Measurements from ENCODE around the gene TECPR1. TPM values are rescaled to one million over a fixed set of nuclear protein-coding genes. Genes with fewer than 3 reads are reported as not detected.

TECPR1 gene
- total and polyA plus RNA-seq, 3 donors from 2014 or later, result 13.5 to 24.6 (median 18.5) TPM

GRCh38 chr7:98283887-98284222 is 31.8 kb upstream of the TECPR1 start:
- no peaks in the 10 kb centered on the region for H3K9me3 ChIP-seq
- no peaks in the 10 kb centered on the region for H3K27me3 ChIP-seq
- DNase-seq, result no peak
- H3K4me1 ChIP-seq, result peaks cover 53% of the 10 kb centered on the region
- no peaks in the 10 kb centered on the region for H3K36me3 ChIP-seq (ENCODE audit: low read depth, missing control alignments)
- intact Hi-C loops (cut with DNase I; ENCODE audit: low total_unique reads), result no loop called here
- TF ChIP-seq POLR2A (IDR thresholded peaks at IDR 0.05) (no peak), CTCF (IDR thresholded peaks at IDR 0.05) (no peak)
- 76 to 80% methylated on average over 4 to 8 of the region's 8 CpGs for WGBS, 2 donors
- H3K4me3 ChIP-seq, result peak overlapping the region in 1 of 2 donors; percentile 100
- H3K27ac ChIP-seq, result peak overlapping the region; percentile 94 to 97

- no peaks in the 10 kb centered on the region for H3K9me3 ChIP-seq
- 53 to 63% methylated on average over 11 to 19 of the region's 19 CpGs for WGBS, 2 donors
- no peaks in the 10 kb centered on the region for H3K27me3 ChIP-seq
- TF ChIP-seq POLR2A (IDR thresholded peaks at IDR 0.05) (no peak), CTCF (IDR thresholded peaks at IDR 0.05) (no peak)
- intact Hi-C loops (cut with DNase I; ENCODE audit: low total_unique reads), result no loop called here
- DNase-seq, result peak; percentile 36
- peaks cover 53% of the 10 kb centered on the region for H3K4me1 ChIP-seq
- H3K4me3 ChIP-seq, result peak overlapping the region; percentile 92 to 100
- no peaks in the 10 kb centered on the region for H3K36me3 ChIP-seq (ENCODE audit: low read depth, missing control alignments)
- peak overlapping the region; percentile 94 to 97 for H3K27ac ChIP-seq
These were observed 31.3 kb upstream of the TECPR1 start for GRCh38 chr7:98283127-98283886.

GRCh38 chr7:98282703-98283102 is 30.7 kb upstream of the TECPR1 start:
- H3K27ac ChIP-seq, result peak overlapping the region; percentile 94 to 97
- H3K4me1 ChIP-seq, result peaks cover 52% of the 10 kb centered on the region
- TF ChIP-seq POLR2A (IDR thresholded peaks at IDR 0.05) (no peak), CTCF (IDR thresholded peaks at IDR 0.05) (no peak)
- peak overlapping the region; percentile 92 to 100 for H3K4me3 ChIP-seq
- intact Hi-C loops (cut with DNase I; ENCODE audit: low total_unique reads), result no loop called here
- no peaks in the 10 kb centered on the region for H3K27me3 ChIP-seq
- no peaks in the 10 kb centered on the region for H3K36me3 ChIP-seq (ENCODE audit: low read depth, missing control alignments)
- no peak for DNase-seq
- 20 to 30% methylated on average over 16 of the region's 16 CpGs for WGBS, 2 donors
- no peaks in the 10 kb centered on the region for H3K9me3 ChIP-seq

GRCh38 chr7:98281757-98282606 is 29.9 kb upstream of the TECPR1 start:
- H3K27ac ChIP-seq, result peak overlapping the region; percentile 94 to 97
- H3K27me3 ChIP-seq, result no peaks in the 10 kb centered on the region
- H3K36me3 ChIP-seq (ENCODE audit: low read depth, missing control alignments), result no peaks in the 10 kb centered on the region
- H3K4me3 ChIP-seq, result peak overlapping the region; percentile 92 to 100
- peak; percentile 36 for DNase-seq
- WGBS, 2 donors, result 4 to 5% methylated on average over 12 to 15 of the region's 77 CpGs
- no peaks in the 10 kb centered on the region for H3K9me3 ChIP-seq
- no peak for TF ChIP-seq POLR2A (IDR thresholded peaks at IDR 0.05)
- no peak for TF ChIP-seq CTCF (IDR thresholded peaks at IDR 0.05)
- intact Hi-C loops (cut with DNase I; ENCODE audit: low total_unique reads), result no loop called here
- H3K4me1 ChIP-seq, result peaks cover 45% of the 10 kb centered on the region

All from testis (tissue), 3 donors.